ENCODE results near the gene EIF4A3. TPM values are rescaled to one million over a fixed set of nuclear protein-coding genes. Genes with fewer than 3 reads are reported as not detected.

Gene EIF4A3
- total RNA-seq, 4 donors from 2014 or later, result 29.7 to 500 (median 79.1) TPM

DNA sequence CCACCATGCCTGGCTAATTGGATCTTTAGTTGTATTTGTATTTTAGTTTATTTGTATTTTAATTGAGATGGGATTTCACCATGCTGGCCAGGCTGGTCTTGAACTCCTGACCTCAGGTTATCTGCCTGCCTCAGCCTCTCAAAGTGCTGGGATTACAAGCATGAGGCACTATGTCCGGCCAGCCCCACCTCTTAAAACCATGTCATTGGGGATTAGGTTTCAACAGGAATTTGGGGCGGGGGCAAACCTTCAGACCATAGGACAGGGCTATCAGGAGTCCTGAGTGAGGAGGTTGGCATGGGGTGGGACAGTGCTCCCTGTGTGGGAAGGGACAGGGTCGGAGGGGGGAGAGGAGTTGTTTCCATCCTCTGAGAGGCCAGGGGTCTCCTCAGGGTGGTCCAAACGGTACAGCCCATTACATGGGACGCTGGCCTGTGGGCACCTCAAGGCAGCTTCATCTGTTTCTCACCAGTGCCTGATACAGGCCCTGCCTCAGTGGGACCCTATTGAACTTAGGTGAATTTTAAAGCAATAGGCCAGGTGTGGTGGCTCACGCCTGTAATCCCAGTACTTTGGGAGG lies 23.9 kb downstream of the EIF4A3 start:
- Histone ChIP-seq H3K4me3 (no peak overlapping the region), H3K27me3 (no peaks in the 10 kb centered on the region), H3K4me1 (no peaks in the 10 kb centered on the region), H3K27ac (no peak overlapping the region), H3K9me3 (no peaks in the 10 kb centered on the region), H3K36me3 (no peaks in the 10 kb centered on the region)
- intact Hi-C loops (cut with DNase I; ENCODE audit: low total_unique reads), result no loop called here
- TF ChIP-seq POLR2A (IDR thresholded peaks at IDR 0.05), result no peak
- TF ChIP-seq, protein P1, sequence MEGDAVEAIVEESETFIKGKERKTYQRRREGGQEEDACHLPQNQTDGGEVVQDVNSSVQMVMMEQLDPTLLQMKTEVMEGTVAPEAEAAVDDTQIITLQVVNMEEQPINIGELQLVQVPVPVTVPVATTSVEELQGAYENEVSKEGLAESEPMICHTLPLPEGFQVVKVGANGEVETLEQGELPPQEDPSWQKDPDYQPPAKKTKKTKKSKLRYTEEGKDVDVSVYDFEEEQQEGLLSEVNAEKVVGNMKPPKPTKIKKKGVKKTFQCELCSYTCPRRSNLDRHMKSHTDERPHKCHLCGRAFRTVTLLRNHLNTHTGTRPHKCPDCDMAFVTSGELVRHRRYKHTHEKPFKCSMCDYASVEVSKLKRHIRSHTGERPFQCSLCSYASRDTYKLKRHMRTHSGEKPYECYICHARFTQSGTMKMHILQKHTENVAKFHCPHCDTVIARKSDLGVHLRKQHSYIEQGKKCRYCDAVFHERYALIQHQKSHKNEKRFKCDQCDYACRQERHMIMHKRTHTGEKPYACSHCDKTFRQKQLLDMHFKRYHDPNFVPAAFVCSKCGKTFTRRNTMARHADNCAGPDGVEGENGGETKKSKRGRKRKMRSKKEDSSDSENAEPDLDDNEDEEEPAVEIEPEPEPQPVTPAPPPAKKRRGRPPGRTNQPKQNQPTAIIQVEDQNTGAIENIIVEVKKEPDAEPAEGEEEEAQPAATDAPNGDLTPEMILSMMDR (IDR thresholded peaks at IDR 0.05), result no peak
- DNase-seq, result no peak

DNA sequence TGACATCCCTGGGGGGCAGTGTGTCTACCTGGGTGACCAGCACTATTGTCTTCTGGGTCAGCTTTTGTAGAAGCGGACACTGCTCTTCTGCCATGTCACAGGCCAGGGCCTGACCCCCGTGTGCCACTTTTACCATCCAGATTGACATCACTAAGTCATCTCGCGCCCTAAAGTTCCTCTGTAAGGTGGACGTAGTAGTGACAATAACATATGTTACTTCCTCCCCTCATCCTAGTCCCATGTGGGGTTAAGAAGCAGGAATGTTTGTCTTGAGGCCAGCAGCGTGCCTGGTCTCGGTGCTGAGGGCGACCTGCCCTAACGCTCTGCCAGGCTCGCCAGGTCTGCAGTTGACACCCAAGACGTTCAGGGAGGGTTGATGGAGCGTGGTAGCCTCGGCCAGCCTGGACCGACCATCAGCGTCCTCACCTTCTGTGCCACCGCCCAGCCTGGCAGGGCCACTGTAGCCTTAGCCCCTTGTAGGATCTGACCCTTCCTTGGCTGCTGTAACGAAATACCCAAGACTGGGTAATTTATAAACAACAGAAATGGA lies 24.8 kb downstream of the EIF4A3 start:
- no peak for TF ChIP-seq POLR2A (IDR thresholded peaks at IDR 0.05)
- TF ChIP-seq, protein P1 (IDR thresholded peaks at IDR 0.05), result no peak
- Histone ChIP-seq H3K4me1 (no peaks in the 10 kb centered on the region), H3K4me3 (no peak overlapping the region), H3K36me3 (no peaks in the 10 kb centered on the region), H3K9me3 (no peaks in the 10 kb centered on the region), H3K27me3 (no peaks in the 10 kb centered on the region), H3K27ac (no peak overlapping the region)
- intact Hi-C loops (cut with DNase I; ENCODE audit: low total_unique reads), result no loop called here
- DNase-seq, result no peak

DNA sequence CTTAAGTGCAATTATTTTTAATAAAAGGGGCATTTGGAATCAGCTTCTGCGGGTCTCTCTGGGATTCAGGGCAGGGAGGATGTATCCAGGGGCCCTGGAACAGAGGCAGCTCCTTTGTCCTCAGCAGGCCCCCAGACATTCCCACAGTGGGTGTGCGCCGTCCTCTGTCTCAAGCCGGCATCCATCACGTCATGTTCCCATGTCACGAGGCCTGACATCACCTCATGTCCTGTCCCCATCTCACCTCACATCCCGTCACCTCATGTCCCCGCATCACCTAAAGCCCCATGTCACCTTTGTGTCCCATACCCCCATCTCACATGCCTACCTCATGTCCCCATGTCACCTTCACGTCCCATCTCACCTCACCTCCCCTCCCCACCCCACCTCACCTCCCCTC lies 27.1 kb downstream of the EIF4A3 start:
- no peaks in the 10 kb centered on the region for H3K4me1 ChIP-seq
- no peaks in the 10 kb centered on the region for H3K36me3 ChIP-seq
- TF ChIP-seq, protein P1 (IDR thresholded peaks at IDR 0.05), result no peak
- no peak for TF ChIP-seq POLR2A (IDR thresholded peaks at IDR 0.05)
- intact Hi-C loops (cut with DNase I; ENCODE audit: low total_unique reads), result no loop called here
- H3K27ac ChIP-seq, result no peak overlapping the region
- DNase-seq, result no peak
- no peaks in the 10 kb centered on the region for H3K27me3 ChIP-seq
- H3K4me3 ChIP-seq, result no peak overlapping the region
- no peaks in the 10 kb centered on the region for H3K9me3 ChIP-seq

DNA sequence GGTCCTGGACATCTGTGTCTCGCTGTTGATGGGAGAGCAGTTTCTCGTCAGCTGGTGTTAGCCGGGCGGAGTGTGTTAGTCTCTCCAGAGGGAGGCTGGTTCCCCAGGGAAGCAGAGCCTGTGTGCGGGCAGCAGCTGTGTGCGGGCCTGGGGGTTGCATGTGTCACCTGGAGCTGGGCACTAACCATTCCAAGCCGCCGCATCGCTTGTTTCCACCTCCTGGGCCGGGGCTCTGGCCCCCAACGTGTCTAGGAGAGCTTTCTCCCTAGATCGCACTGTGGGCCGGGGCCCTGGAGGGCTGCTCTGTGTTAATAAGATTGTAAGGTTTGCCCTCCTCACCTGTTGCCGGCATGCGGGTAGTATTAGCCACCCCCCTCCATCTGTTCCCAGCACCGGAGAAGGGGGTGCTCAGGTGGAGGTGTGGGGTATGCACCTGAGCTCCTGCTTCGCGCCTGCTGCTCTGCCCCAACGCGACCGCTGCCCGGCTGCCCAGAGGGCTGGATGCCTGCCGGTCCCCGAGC lies 27.6 kb downstream of the EIF4A3 start:
- DNase-seq, result no peak
- H3K27me3 ChIP-seq, result no peaks in the 10 kb centered on the region
- H3K27ac ChIP-seq, result no peak overlapping the region
- intact Hi-C loops (cut with DNase I; ENCODE audit: low total_unique reads), result no loop called here
- no peaks in the 10 kb centered on the region for H3K4me1 ChIP-seq
- no peaks in the 10 kb centered on the region for H3K36me3 ChIP-seq
- no peaks in the 10 kb centered on the region for H3K9me3 ChIP-seq
- TF ChIP-seq, protein P1 (IDR thresholded peaks at IDR 0.05), result no peak
- no peak for TF ChIP-seq POLR2A (IDR thresholded peaks at IDR 0.05)
- no peak overlapping the region for H3K4me3 ChIP-seq

DNA sequence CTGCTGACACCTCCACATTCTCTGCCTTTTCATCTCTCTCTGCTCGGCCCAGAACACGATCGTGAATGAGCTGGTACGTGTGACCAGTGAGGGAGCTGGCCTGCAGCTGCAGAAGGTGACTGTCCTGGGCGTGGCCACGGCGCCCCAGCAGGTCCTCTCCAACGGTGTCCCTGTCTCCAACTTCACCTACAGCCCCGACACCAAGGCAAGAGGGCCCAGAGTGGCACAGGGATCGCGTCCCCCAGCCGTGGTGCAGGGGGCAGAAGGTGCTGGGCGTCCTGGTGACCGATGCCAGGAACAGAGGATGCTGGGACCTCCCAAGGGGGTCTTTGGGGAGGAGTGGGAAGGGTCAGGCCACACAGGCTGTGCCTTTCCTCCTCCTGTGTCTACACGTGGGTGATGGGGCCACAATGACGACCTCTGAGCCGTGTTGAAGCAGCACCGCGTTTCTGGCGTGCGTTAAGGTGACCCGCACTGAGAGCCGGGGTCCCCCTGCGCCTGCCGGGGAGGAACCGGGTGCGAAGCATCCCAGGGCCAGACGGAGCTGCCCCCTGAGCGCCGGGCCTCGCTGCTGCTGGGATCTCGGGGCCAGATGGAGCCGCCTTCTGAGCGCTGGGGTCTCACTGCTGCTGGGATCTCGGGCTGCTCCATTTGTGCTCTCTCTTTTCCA lies 28.2 kb downstream of the EIF4A3 start:
- H3K4me1 ChIP-seq, result no peaks in the 10 kb centered on the region
- no peak for TF ChIP-seq POLR2A (IDR thresholded peaks at IDR 0.05)
- TF ChIP-seq, protein P1 (IDR thresholded peaks at IDR 0.05), result no peak
- no peak overlapping the region for H3K27ac ChIP-seq
- no peaks in the 10 kb centered on the region for H3K9me3 ChIP-seq
- H3K36me3 ChIP-seq, result no peaks in the 10 kb centered on the region
- intact Hi-C loops (cut with DNase I; ENCODE audit: low total_unique reads), result no loop called here
- H3K27me3 ChIP-seq, result no peaks in the 10 kb centered on the region
- no peak overlapping the region for H3K4me3 ChIP-seq
- DNase-seq, result no peak
